ENCODE results near the gene BRIP1.

GRCh38 chr17:61689610-61690180 is 173.6 kb downstream of the BRIP1 start:
- TF ChIP-seq POLR2AphosphoS5 (IDR thresholded peaks at IDR 0.05; ENCODE audit: low read depth, low read length), result no peak
- no peak for TF ChIP-seq TAF1 (IDR thresholded peaks at IDR 0.05; ENCODE audit: borderline replicate concordance, low read depth, low read length)
